ENCODE results near the gene PGD.

PGD gene

GRCh38 chr1:10440305-10440704 lies 41.4 kb downstream of the PGD start:
- Histone ChIP-seq H3K36me3 (ENCODE audit: control insufficient read depth, insufficient read depth, low read length, severe bottlenecking) (no peaks in the 10 kb centered on the region), H3K9me3 (ENCODE audit: control insufficient read depth, low read length) (no peaks in the 10 kb centered on the region), H3K27me3 (replicated peaks; ENCODE audit: control insufficient read depth, insufficient read depth, low read length) (no peaks in the 10 kb centered on the region), H3K4me3 (ENCODE audit: low read length) (no peak overlapping the region), H3K9ac (ENCODE audit: low read length) (no peak overlapping the region), H3K4me1 (ENCODE audit: control insufficient read depth, insufficient read depth, low read length) (no peaks in the 10 kb centered on the region)
- DNase-seq (ENCODE audit: low read depth) = no peak

- Histone ChIP-seq H3K9ac (ENCODE audit: low read length) (no peak overlapping the region), H3K4me1 (ENCODE audit: control insufficient read depth, insufficient read depth, low read length) (no peaks in the 10 kb centered on the region), H3K9me3 (ENCODE audit: control insufficient read depth, low read length) (no peaks in the 10 kb centered on the region), H3K4me3 (ENCODE audit: low read length) (no peak overlapping the region), H3K27me3 (replicated peaks; ENCODE audit: control insufficient read depth, insufficient read depth, low read length) (no peaks in the 10 kb centered on the region), H3K36me3 (ENCODE audit: control insufficient read depth, insufficient read depth, low read length, severe bottlenecking) (no peaks in the 10 kb centered on the region)
- DNase-seq (ENCODE audit: low read depth) = no peak
These were observed 41.9 kb downstream of the PGD start for GRCh38 chr1:10440794-10441193.

- no peaks in the 10 kb centered on the region for H3K9me3 ChIP-seq (ENCODE audit: control insufficient read depth, low read length)
- no peak overlapping the region for H3K4me3 ChIP-seq (ENCODE audit: low read length)
- no peaks in the 10 kb centered on the region for H3K36me3 ChIP-seq (ENCODE audit: control insufficient read depth, insufficient read depth, low read length, severe bottlenecking)
- H3K27me3 ChIP-seq (replicated peaks; ENCODE audit: control insufficient read depth, insufficient read depth, low read length) = no peaks in the 10 kb centered on the region
- DNase-seq (ENCODE audit: low read depth) = no peak
- no peak overlapping the region for H3K9ac ChIP-seq (ENCODE audit: low read length)
- no peaks in the 10 kb centered on the region for H3K4me1 ChIP-seq (ENCODE audit: control insufficient read depth, insufficient read depth, low read length)
These were observed 45.4 kb downstream of the PGD start for GRCh38 chr1:10444248-10444647.

DNA sequence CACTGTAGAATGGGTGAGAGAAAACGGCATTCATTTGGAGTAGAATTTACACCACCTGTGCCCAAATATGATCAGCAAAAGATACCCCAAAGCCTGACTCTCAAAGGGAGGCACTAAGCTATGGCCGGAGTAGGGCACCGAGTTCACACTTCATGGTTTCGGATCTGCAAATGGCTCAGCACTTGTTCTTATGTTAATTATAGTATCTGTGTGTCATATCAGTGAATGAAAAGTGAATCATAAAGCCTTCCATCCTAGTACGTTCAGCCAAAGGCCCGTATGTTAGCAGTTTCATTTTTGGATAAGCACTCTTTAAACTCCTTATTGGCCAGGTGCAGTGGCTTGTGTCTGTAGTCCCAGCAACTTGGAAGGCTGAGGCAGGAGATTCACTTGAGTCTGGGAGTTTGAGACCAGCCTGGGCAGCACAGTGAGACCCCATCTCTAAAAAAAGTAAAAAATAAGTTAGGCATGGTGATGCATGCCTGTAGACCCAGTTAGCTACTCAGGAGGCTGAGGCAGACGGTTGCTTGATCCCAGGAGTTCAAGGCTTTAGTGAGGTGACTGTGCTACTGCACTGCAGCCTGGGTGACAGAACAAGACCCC lies 46.0 kb downstream of the PGD start:
- Histone ChIP-seq H3K9me3 (ENCODE audit: control insufficient read depth, low read length) (no peaks in the 10 kb centered on the region), H3K36me3 (ENCODE audit: control insufficient read depth, insufficient read depth, low read length, severe bottlenecking) (no peaks in the 10 kb centered on the region), H3K27me3 (replicated peaks; ENCODE audit: control insufficient read depth, insufficient read depth, low read length) (no peaks in the 10 kb centered on the region), H3K9ac (ENCODE audit: low read length) (no peak overlapping the region), H3K4me3 (ENCODE audit: low read length) (no peak overlapping the region), H3K4me1 (ENCODE audit: control insufficient read depth, insufficient read depth, low read length) (no peaks in the 10 kb centered on the region)
- DNase-seq (ENCODE audit: low read depth) = no peak

GRCh38 chr1:10446790-10447422 lies 48.0 kb downstream of the PGD start:
- Histone ChIP-seq H3K4me3 (ENCODE audit: low read length) (no peak overlapping the region), H3K9me3 (ENCODE audit: control insufficient read depth, low read length) (no peaks in the 10 kb centered on the region), H3K9ac (ENCODE audit: low read length) (no peak overlapping the region), H3K4me1 (ENCODE audit: control insufficient read depth, insufficient read depth, low read length) (peaks cover 13% of the 10 kb centered on the region), H3K36me3 (ENCODE audit: control insufficient read depth, insufficient read depth, low read length, severe bottlenecking) (no peaks in the 10 kb centered on the region), H3K27me3 (replicated peaks; ENCODE audit: control insufficient read depth, insufficient read depth, low read length) (no peaks in the 10 kb centered on the region)
- no peak for DNase-seq (ENCODE audit: low read depth)

- H3K36me3 ChIP-seq (ENCODE audit: control insufficient read depth, insufficient read depth, low read length, severe bottlenecking) = no peaks in the 10 kb centered on the region
- peak within 1 kb of the TSS; percentile 51 for H3K9ac ChIP-seq (ENCODE audit: low read length)
- H3K4me3 ChIP-seq (ENCODE audit: low read length) = peak within 1 kb of the TSS; percentile 66
- no peaks in the 10 kb centered on the region for H3K27me3 ChIP-seq (replicated peaks; ENCODE audit: control insufficient read depth, insufficient read depth, low read length)
- peaks cover 13% of the 10 kb centered on the region for H3K4me1 ChIP-seq (ENCODE audit: control insufficient read depth, insufficient read depth, low read length)
- no peak for DNase-seq (ENCODE audit: low read depth)
- H3K9me3 ChIP-seq (ENCODE audit: control insufficient read depth, low read length) = no peaks in the 10 kb centered on the region
These were observed 50.9 kb downstream of the PGD start, which contains the start of gene CORT for GRCh38 chr1:10449751-10450150. CORT (plus strand) TSS chr1:10450031; CDS start chr1:10450224, 193 bp downstream.

- no peak for DNase-seq (ENCODE audit: low read depth)
- no peak overlapping the region for H3K4me3 ChIP-seq (ENCODE audit: low read length)
- peaks cover 13% of the 10 kb centered on the region for H3K4me1 ChIP-seq (ENCODE audit: control insufficient read depth, insufficient read depth, low read length)
- no peaks in the 10 kb centered on the region for H3K9me3 ChIP-seq (ENCODE audit: control insufficient read depth, low read length)
- H3K27me3 ChIP-seq (replicated peaks; ENCODE audit: control insufficient read depth, insufficient read depth, low read length) = no peaks in the 10 kb centered on the region
- peak overlapping the region; percentile 51 for H3K9ac ChIP-seq (ENCODE audit: low read length)
- no peaks in the 10 kb centered on the region for H3K36me3 ChIP-seq (ENCODE audit: control insufficient read depth, insufficient read depth, low read length, severe bottlenecking)
These were observed 51.4 kb downstream of the PGD start for GRCh38 chr1:10450156-10450814.

DNA sequence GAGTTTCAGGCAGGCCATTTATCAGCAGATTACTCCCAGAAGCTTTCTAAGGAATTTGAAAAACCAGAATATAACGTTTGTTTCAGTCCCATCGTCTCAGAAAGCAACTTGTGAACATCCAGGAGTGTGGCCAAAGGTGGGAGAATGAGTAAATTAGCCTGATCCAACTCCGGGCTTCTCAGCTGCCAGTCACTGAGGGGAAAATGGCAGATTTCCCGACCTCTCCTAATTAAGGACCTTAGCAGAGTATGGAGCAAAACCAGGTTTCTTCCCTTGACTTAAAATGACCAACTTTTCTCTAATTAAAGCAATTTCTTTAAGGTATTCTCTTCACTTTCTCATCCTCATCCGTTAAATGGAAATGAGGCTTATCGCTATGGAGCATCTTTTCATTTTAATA lies 52.0 kb downstream of the PGD start:
- Histone ChIP-seq H3K4me1 (ENCODE audit: control insufficient read depth, insufficient read depth, low read length) (peaks cover 13% of the 10 kb centered on the region), H3K9me3 (ENCODE audit: control insufficient read depth, low read length) (no peaks in the 10 kb centered on the region), H3K27me3 (replicated peaks; ENCODE audit: control insufficient read depth, insufficient read depth, low read length) (no peaks in the 10 kb centered on the region), H3K4me3 (ENCODE audit: low read length) (peak overlapping the region; percentile 66), H3K36me3 (ENCODE audit: control insufficient read depth, insufficient read depth, low read length, severe bottlenecking) (no peaks in the 10 kb centered on the region), H3K9ac (ENCODE audit: low read length) (peak overlapping the region; percentile 51)
- DNase-seq (ENCODE audit: low read depth) = peak; percentile 24

GRCh38 chr1:10451287-10451686 lies 52.4 kb downstream of the PGD start:
- DNase-seq (ENCODE audit: low read depth) = peak; percentile 74
- Histone ChIP-seq H3K4me1 (ENCODE audit: control insufficient read depth, insufficient read depth, low read length) (peaks cover 13% of the 10 kb centered on the region), H3K9ac (ENCODE audit: low read length) (peak overlapping the region; percentile 51), H3K27me3 (replicated peaks; ENCODE audit: control insufficient read depth, insufficient read depth, low read length) (no peaks in the 10 kb centered on the region), H3K4me3 (ENCODE audit: low read length) (peak overlapping the region; percentile 66), H3K9me3 (ENCODE audit: control insufficient read depth, low read length) (no peaks in the 10 kb centered on the region), H3K36me3 (ENCODE audit: control insufficient read depth, insufficient read depth, low read length, severe bottlenecking) (no peaks in the 10 kb centered on the region)

DNA sequence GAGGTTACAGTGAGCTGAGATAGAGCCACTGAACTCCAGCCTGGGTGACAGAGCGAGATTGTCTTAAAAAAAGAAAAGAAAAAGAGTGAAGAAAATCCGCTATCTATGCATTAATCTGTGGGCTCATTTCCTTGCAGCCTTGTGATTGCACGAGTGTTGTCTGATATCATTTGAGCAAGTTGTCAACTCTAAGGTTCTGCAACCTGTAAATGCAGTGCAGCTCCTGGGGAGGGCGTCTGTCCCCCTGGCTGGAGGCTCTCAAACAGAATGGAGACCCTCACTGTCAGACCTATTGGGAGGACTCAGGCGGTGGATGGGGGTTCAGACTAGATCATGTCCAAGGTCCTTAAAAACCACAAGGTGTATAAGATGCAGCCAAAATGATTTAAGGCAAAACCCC lies 57.2 kb downstream of the PGD start:
- H3K4me1 ChIP-seq (ENCODE audit: control insufficient read depth, insufficient read depth, low read length) = peaks cover 18% of the 10 kb centered on the region
- H3K9ac ChIP-seq (ENCODE audit: low read length) = no peak overlapping the region
- no peaks in the 10 kb centered on the region for H3K27me3 ChIP-seq (replicated peaks; ENCODE audit: control insufficient read depth, insufficient read depth, low read length)
- no peak overlapping the region for H3K4me3 ChIP-seq (ENCODE audit: low read length)
- no peaks in the 10 kb centered on the region for H3K9me3 ChIP-seq (ENCODE audit: control insufficient read depth, low read length)
- DNase-seq (ENCODE audit: low read depth) = no peak
- peaks cover under 1% of the 10 kb centered on the region for H3K36me3 ChIP-seq (ENCODE audit: control insufficient read depth, insufficient read depth, low read length, severe bottlenecking)

DNA sequence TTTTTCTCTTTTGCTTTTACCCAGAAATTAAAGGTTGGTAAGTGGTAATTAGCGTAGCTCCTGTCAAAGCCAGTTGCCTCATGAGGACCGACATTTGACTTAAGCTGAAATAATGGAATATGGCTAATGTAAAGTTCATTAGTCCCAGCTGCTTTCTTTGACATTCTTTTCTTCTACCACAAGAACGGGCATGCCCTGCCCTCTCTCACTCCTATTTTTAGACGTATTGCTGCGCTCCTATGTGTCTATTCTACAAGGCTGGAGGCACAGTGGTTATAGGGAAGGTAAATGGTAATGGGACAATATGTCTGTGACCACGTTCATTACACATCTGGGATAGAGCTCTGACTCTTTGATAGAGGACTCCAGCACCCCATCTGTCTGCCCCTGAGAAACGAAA lies 57.8 kb downstream of the PGD start:
- no peaks in the 10 kb centered on the region for H3K9me3 ChIP-seq (ENCODE audit: control insufficient read depth, low read length)
- no peaks in the 10 kb centered on the region for H3K27me3 ChIP-seq (replicated peaks; ENCODE audit: control insufficient read depth, insufficient read depth, low read length)
- H3K36me3 ChIP-seq (ENCODE audit: control insufficient read depth, insufficient read depth, low read length, severe bottlenecking) = peaks cover 7% of the 10 kb centered on the region
- no peak overlapping the region for H3K9ac ChIP-seq (ENCODE audit: low read length)
- peaks cover 13% of the 10 kb centered on the region for H3K4me1 ChIP-seq (ENCODE audit: control insufficient read depth, insufficient read depth, low read length)
- DNase-seq (ENCODE audit: low read depth) = no peak
- no peak overlapping the region for H3K4me3 ChIP-seq (ENCODE audit: low read length)
